Epithelial cell of proximal tubule (primary cell): ENCODE data around the gene TMPRSS6. TPM values are rescaled to one million over a fixed set of nuclear protein-coding genes. Genes with fewer than 3 reads are reported as not detected.

Experiments used
- DNase-seq: peaks from one replicate; pipeline ENCODE4 v3.0.0-alpha.2; 2011; ENCODE audit warnings: low read depth
- H3K4me3 ChIP-seq: 2 replicates; pipeline ENCODE4 v1.5.1; 2011; ENCODE audit warnings: low read depth, mild to moderate bottlenecking, low read length
- CTCF ChIP-seq: conservative IDR thresholded peaks from 2 replicates; pipeline ENCODE4 v1.5.1; 2012; ENCODE audit warnings: low read depth, mild to moderate bottlenecking, low read length
- total RNA-seq: library from RNA; depleted of rRNA; stranded (reverse); fragments of >200 nt; gene quantifications from 2 replicates; pipeline ENCODE4 v1.2.3, GENCODE V29; 2015

TMPRSS6 gene
- total RNA-seq, 1 donor from 2014 or later, result not detected

- no peak for TF ChIP-seq CTCF
- no peak for DNase-seq
- H3K4me3 ChIP-seq, result no peak overlapping the region
These were observed 45.8 kb downstream of the TMPRSS6 start for GRCh38 chr22:37063431-37064420.

GRCh38 chr22:37062702-37063381 is 46.7 kb downstream of the TMPRSS6 start:
- DNase-seq, result no peak
- H3K4me3 ChIP-seq, result no peak overlapping the region
- no peak for TF ChIP-seq CTCF

GRCh38 chr22:37062376-37062675 is 47.2 kb downstream of the TMPRSS6 start:
- no peak for DNase-seq
- no peak for TF ChIP-seq CTCF
- H3K4me3 ChIP-seq, result no peak overlapping the region

GRCh38 chr22:37061611-37062375 is 47.7 kb downstream of the TMPRSS6 start:
- DNase-seq, result no peak
- no peak for TF ChIP-seq CTCF
- no peak overlapping the region for H3K4me3 ChIP-seq

- H3K4me3 ChIP-seq, result no peak overlapping the region
- no peak for DNase-seq
- TF ChIP-seq CTCF, result no peak
These were observed 48.5 kb downstream of the TMPRSS6 start for GRCh38 chr22:37060801-37061610.

GRCh38 chr22:37059876-37060449 is 49.5 kb downstream of the TMPRSS6 start:
- no peak for DNase-seq
- TF ChIP-seq CTCF, result no peak
- H3K4me3 ChIP-seq, result no peak overlapping the region
